ENCODE results near the gene DERA. TPM values are rescaled to one million over a fixed set of nuclear protein-coding genes. Genes with fewer than 3 reads are reported as not detected.
"Not testable (repeated sequence)": the region's sequence is repeated elsewhere in the genome, so short reads cannot be mapped to it uniquely, and the experiment has no call there.

Gene DERA
- total and polyA plus RNA-seq, 2 of the 13 experiments (the other 11 are each of a cell fraction or from before 2014, with no cell fraction given): 24.0 to 51.3 TPM

GRCh38 chr12:15914131-15914530, 3.0 kb downstream of the DERA start:
- H3K9ac ChIP-seq (ENCODE audit: insufficient read depth, low read depth, low read length); H3K27ac ChIP-seq (ENCODE audit: extremely low read length, insufficient read depth, low read length); H4K20me1 ChIP-seq (ENCODE audit: insufficient read depth, low read length); ATAC-seq; H2AFZ ChIP-seq (ENCODE audit: low read length); H3K79me2 ChIP-seq (ENCODE audit: insufficient read depth, low read length); H3K9me3 ChIP-seq (ENCODE audit: low read length); H3K4me3 ChIP-seq (replicated peaks in 1 of 3; ENCODE audit: insufficient read depth in 1 of 3, low read depth in 2 of 3, low read length in 3 of 3); H3K4me2 ChIP-seq (ENCODE audit: low read depth, low read length); in situ Hi-C loops (cut with HindIII; ENCODE audit: extremely low pct_ligation_motif_present, low pct_unique_long_range_greater_than_20kb); H3K36me3 ChIP-seq (replicated peaks in 1 of 2; ENCODE audit: control insufficient read depth in 1 of 2, insufficient read depth in 2 of 2, low read length in 2 of 2); DNase-seq (ENCODE audit: low spot score); FAIRE-seq; BruUV-seq (replicated peaks); POLR2A ChIA-PET; H3K27me3 ChIP-seq (ENCODE audit: control insufficient read depth in 1 of 2, insufficient read depth in 2 of 2, low read length in 2 of 2); intact Hi-C loops (cut with micrococcal nuclease; ENCODE audit: unreplicated experiment); CTCF ChIA-PET (ENCODE audit: low intra/inter-chr PET ratio, low total read pairs): not testable (repeated sequence)
- peaks cover 23% of the 10 kb centered on the region for H3K4me1 ChIP-seq (ENCODE audit: insufficient read depth, low read length)
- 94% methylated on average over 5 of the region's 5 CpGs for WGBS (ENCODE audit: low lambda C conversion rate)

- intact Hi-C loops (cut with micrococcal nuclease; ENCODE audit: unreplicated experiment) (no loop called here), in situ Hi-C loops (cut with HindIII; ENCODE audit: extremely low pct_ligation_motif_present, low pct_unique_long_range_greater_than_20kb) (no loop called here)
- no peak for DNase-seq (ENCODE audit: low spot score)
- no TSS peak for BruUV-seq (replicated peaks)
- WGBS (ENCODE audit: low lambda C conversion rate): 97% methylated on average over 7 of the region's 7 CpGs
- Histone ChIP-seq H3K36me3 (replicated peaks in 1 of 2; ENCODE audit: control insufficient read depth in 1 of 2, insufficient read depth in 2 of 2, low read length in 2 of 2) (peaks cover 0 to 4% of the 10 kb centered on the region in 2 experiments; a peak in 3 of 5 replicates), H3K79me2 (ENCODE audit: insufficient read depth, low read length) (peaks cover 12% of the 10 kb centered on the region), H2AFZ (ENCODE audit: low read length) (no peak overlapping the region), H3K4me1 (ENCODE audit: insufficient read depth, low read length) (no peaks in the 10 kb centered on the region), H3K27ac (ENCODE audit: extremely low read length, insufficient read depth, low read length) (no peak overlapping the region), H3K27me3 (ENCODE audit: control insufficient read depth in 1 of 2, insufficient read depth in 2 of 2, low read length in 2 of 2) (no peaks in the 10 kb centered on the region), H3K4me3 (replicated peaks in 1 of 3; ENCODE audit: insufficient read depth in 1 of 3, low read depth in 2 of 3, low read length in 3 of 3) (no peak overlapping the region), H3K9me3 (ENCODE audit: low read length) (no peaks in the 10 kb centered on the region), H3K9ac (ENCODE audit: insufficient read depth, low read depth, low read length) (no peak overlapping the region), H4K20me1 (ENCODE audit: insufficient read depth, low read length) (no peaks in the 10 kb centered on the region), H3K4me2 (ENCODE audit: low read depth, low read length) (no peak overlapping the region)
- POLR2A ChIA-PET: no interaction called here
- FAIRE-seq: no peak
- CTCF ChIA-PET (ENCODE audit: low intra/inter-chr PET ratio, low total read pairs): no interaction called here
- no peak for ATAC-seq
- TF ChIP-seq IKZF4 (CRISPR knock-in tag; IDR thresholded peaks at IDR 0.05; ENCODE audit: borderline replicate concordance, low read depth, not compliant biosample characterization) (no peak), STAT5B (CRISPR knock-in tag; IDR thresholded peaks at IDR 0.05) (no peak), ZNF576 (CRISPR knock-in tag; IDR thresholded peaks at IDR 0.05) (no peak), NR2F6 (IDR thresholded peaks at IDR 0.05) (no peak), NR2F6 (CRISPR knock-in tag; IDR thresholded peaks at IDR 0.05) (no peak), SMAD3 (CRISPR knock-in tag; IDR thresholded peaks at IDR 0.05) (no peak), ZNF652 (CRISPR knock-in tag; IDR thresholded peaks at IDR 0.05; ENCODE audit: borderline replicate concordance, low read depth) (no peak), ZNF83 (CRISPR knock-in tag; IDR thresholded peaks at IDR 0.05; ENCODE audit: borderline replicate concordance) (no peak), TRAFD1 (CRISPR knock-in tag; IDR thresholded peaks at IDR 0.05; ENCODE audit: borderline replicate concordance) (no peak), ZNF740 (CRISPR knock-in tag; IDR thresholded peaks at IDR 0.05) (no peak)
Observed at GRCh38 chr12:15918066-15918465, 6.9 kb downstream of the DERA start.

Data from HepG2 (cell line).